Measurements from ENCODE around the gene TBCE. TPM values are rescaled to one million over a fixed set of nuclear protein-coding genes. Genes with fewer than 3 reads are reported as not detected.
"Not testable (repeated sequence)": the region's sequence is repeated elsewhere in the genome, so short reads cannot be mapped to it uniquely, and the experiment has no call there.

Gene TBCE
- total and polyA plus RNA-seq, 9 donors, result 24.9 to 50.0 (median 40.1) TPM

- Histone ChIP-seq H3K27ac (ENCODE audit: low read length) (no peak overlapping the region), H3K36me3 (ENCODE audit: control insufficient read depth, insufficient read depth, low read length) (peaks cover 14% of the 10 kb centered on the region), H3K27me3 (ENCODE audit: control insufficient read depth, insufficient read depth, low read length) (no peaks in the 10 kb centered on the region), H3K4me1 (ENCODE audit: control insufficient read depth, insufficient read depth, low read length) (no peaks in the 10 kb centered on the region), H3K4me3 (ENCODE audit: low read length) (no peak overlapping the region), H3K9me3 (replicated peaks; ENCODE audit: control insufficient read depth, low read depth, low read length) (no peaks in the 10 kb centered on the region)
- no peak for DNase-seq
- WGBS (ENCODE audit: insufficient coverage), result no CpG with 5 or more reads among the region's 5 CpGs
These were observed 23.5 kb upstream of the TBCE start for GRCh38 chr1:235343726-235344125.

GRCh38 chr1:235351441-235351840, 15.8 kb upstream of the TBCE start:
- DNase-seq, result no peak
- H3K27ac ChIP-seq (ENCODE audit: low read length), result no peak overlapping the region
- H3K9me3 ChIP-seq (replicated peaks; ENCODE audit: control insufficient read depth, low read depth, low read length), result no peaks in the 10 kb centered on the region
- no peak overlapping the region for H3K4me3 ChIP-seq (ENCODE audit: low read length)
- no peaks in the 10 kb centered on the region for H3K36me3 ChIP-seq (ENCODE audit: control insufficient read depth, insufficient read depth, low read length)
- H3K4me1 ChIP-seq (ENCODE audit: control insufficient read depth, insufficient read depth, low read length), result no peaks in the 10 kb centered on the region
- no peaks in the 10 kb centered on the region for H3K27me3 ChIP-seq (ENCODE audit: control insufficient read depth, insufficient read depth, low read length)
- 80% methylated on average over 2 of the region's 3 CpGs for WGBS (ENCODE audit: insufficient coverage)

GRCh38 chr1:235351898-235352297, 15.3 kb upstream of the TBCE start:
- 50% methylated on average over 2 of the region's 3 CpGs for whole genome bisulfite sequencing (ENCODE audit: insufficient coverage)
- H3K9me3 ChIP-seq (replicated peaks; ENCODE audit: control insufficient read depth, low read depth, low read length), result no peaks in the 10 kb centered on the region
- H3K4me3 ChIP-seq (ENCODE audit: low read length), result no peak overlapping the region
- no peaks in the 10 kb centered on the region for H3K36me3 ChIP-seq (ENCODE audit: control insufficient read depth, insufficient read depth, low read length)
- DNase-seq, result no peak
- no peaks in the 10 kb centered on the region for H3K27me3 ChIP-seq (ENCODE audit: control insufficient read depth, insufficient read depth, low read length)
- no peaks in the 10 kb centered on the region for H3K4me1 ChIP-seq (ENCODE audit: control insufficient read depth, insufficient read depth, low read length)
- H3K27ac ChIP-seq (ENCODE audit: low read length), result no peak overlapping the region

- no peak for DNase-seq
- no peaks in the 10 kb centered on the region for H3K4me1 ChIP-seq (ENCODE audit: control insufficient read depth, insufficient read depth, low read length)
- H3K36me3 ChIP-seq (ENCODE audit: control insufficient read depth, insufficient read depth, low read length), result no peaks in the 10 kb centered on the region
- H3K9me3 ChIP-seq (replicated peaks; ENCODE audit: control insufficient read depth, low read depth, low read length), result no peaks in the 10 kb centered on the region
- no peak overlapping the region for H3K4me3 ChIP-seq (ENCODE audit: low read length)
- H3K27ac ChIP-seq (ENCODE audit: low read length), result no peak overlapping the region
- H3K27me3 ChIP-seq (ENCODE audit: control insufficient read depth, insufficient read depth, low read length), result no peaks in the 10 kb centered on the region
- 79% methylated on average over 6 of the region's 11 CpGs for WGBS (ENCODE audit: insufficient coverage)
These were observed 9.5 kb upstream of the TBCE start for GRCh38 chr1:235357485-235358373.

- WGBS (ENCODE audit: insufficient coverage), result 93% methylated on average over 2 of the region's 3 CpGs
- Histone ChIP-seq H3K27ac (ENCODE audit: low read length) (no peak overlapping the region), H3K36me3 (ENCODE audit: control insufficient read depth, insufficient read depth, low read length) (no peaks in the 10 kb centered on the region), H3K4me3 (ENCODE audit: low read length) (no peak overlapping the region), H3K4me1 (ENCODE audit: control insufficient read depth, insufficient read depth, low read length) (no peaks in the 10 kb centered on the region), H3K9me3 (replicated peaks; ENCODE audit: control insufficient read depth, low read depth, low read length) (no peaks in the 10 kb centered on the region), H3K27me3 (ENCODE audit: control insufficient read depth, insufficient read depth, low read length) (no peaks in the 10 kb centered on the region)
- DNase-seq, result no peak
These were observed 8.3 kb upstream of the TBCE start for GRCh38 chr1:235358899-235359298.

- not testable (repeated sequence) for H3K9me3 ChIP-seq (replicated peaks; ENCODE audit: control insufficient read depth, low read depth, low read length); H3K36me3 ChIP-seq (ENCODE audit: control insufficient read depth, insufficient read depth, low read length); H3K27me3 ChIP-seq (ENCODE audit: control insufficient read depth, insufficient read depth, low read length); H3K4me3 ChIP-seq (ENCODE audit: low read length); H3K27ac ChIP-seq (ENCODE audit: low read length); DNase-seq; H3K4me1 ChIP-seq (ENCODE audit: control insufficient read depth, insufficient read depth, low read length)
- WGBS (ENCODE audit: insufficient coverage), result 100% methylated on average over 1 of the region's 9 CpGs
These were observed 3.0 kb upstream of the TBCE start for GRCh38 chr1:235364189-235364588.

- H3K9me3 ChIP-seq (replicated peaks; ENCODE audit: control insufficient read depth, low read depth, low read length), result no peaks in the 10 kb centered on the region
- H3K4me1 ChIP-seq (ENCODE audit: control insufficient read depth, insufficient read depth, low read length), result peaks cover 2% of the 10 kb centered on the region
- H3K27ac ChIP-seq (ENCODE audit: low read length), result no peak overlapping the region
- H3K27me3 ChIP-seq (ENCODE audit: control insufficient read depth, insufficient read depth, low read length), result no peaks in the 10 kb centered on the region
- no peak for DNase-seq
- no peak overlapping the region for H3K4me3 ChIP-seq (ENCODE audit: low read length)
- H3K36me3 ChIP-seq (ENCODE audit: control insufficient read depth, insufficient read depth, low read length), result no peaks in the 10 kb centered on the region
- 86% methylated on average over 1 of the region's 5 CpGs for WGBS (ENCODE audit: insufficient coverage)
These were observed 941 bp upstream of the TBCE start for GRCh38 chr1:235366286-235366685.

GRCh38 chr1:235368428-235368827, 1.2 kb downstream of the TBCE start:
- Histone ChIP-seq H3K27me3 (ENCODE audit: control insufficient read depth, insufficient read depth, low read length) (no peaks in the 10 kb centered on the region), H3K27ac (ENCODE audit: low read length) (no peak overlapping the region), H3K36me3 (ENCODE audit: control insufficient read depth, insufficient read depth, low read length) (peaks cover 4% of the 10 kb centered on the region), H3K4me1 (ENCODE audit: control insufficient read depth, insufficient read depth, low read length) (peaks cover 2% of the 10 kb centered on the region), H3K4me3 (ENCODE audit: low read length) (no peak overlapping the region), H3K9me3 (replicated peaks; ENCODE audit: control insufficient read depth, low read depth, low read length) (no peaks in the 10 kb centered on the region)
- WGBS (ENCODE audit: insufficient coverage), result no CpG with 5 or more reads among the region's 5 CpGs
- no peak for DNase-seq

- Histone ChIP-seq H3K4me3 (ENCODE audit: low read length) (no peak overlapping the region), H3K36me3 (ENCODE audit: control insufficient read depth, insufficient read depth, low read length) (peaks cover 4% of the 10 kb centered on the region), H3K9me3 (replicated peaks; ENCODE audit: control insufficient read depth, low read depth, low read length) (no peaks in the 10 kb centered on the region), H3K4me1 (ENCODE audit: control insufficient read depth, insufficient read depth, low read length) (peaks cover 2% of the 10 kb centered on the region), H3K27me3 (ENCODE audit: control insufficient read depth, insufficient read depth, low read length) (no peaks in the 10 kb centered on the region), H3K27ac (ENCODE audit: low read length) (no peak overlapping the region)
- WGBS (ENCODE audit: insufficient coverage), result 94% methylated on average over 4 of the region's 5 CpGs
- no peak for DNase-seq
These were observed 2.6 kb downstream of the TBCE start for GRCh38 chr1:235369802-235370201.

GRCh38 chr1:235375919-235376605, 8.8 kb downstream of the TBCE start:
- 94% methylated on average over 3 of the region's 6 CpGs for WGBS (ENCODE audit: insufficient coverage)
- Histone ChIP-seq H3K27ac (ENCODE audit: low read length) (no peak overlapping the region), H3K27me3 (ENCODE audit: control insufficient read depth, insufficient read depth, low read length) (no peaks in the 10 kb centered on the region), H3K4me1 (ENCODE audit: control insufficient read depth, insufficient read depth, low read length) (no peaks in the 10 kb centered on the region), H3K4me3 (ENCODE audit: low read length) (no peak overlapping the region), H3K36me3 (ENCODE audit: control insufficient read depth, insufficient read depth, low read length) (peaks cover 20% of the 10 kb centered on the region), H3K9me3 (replicated peaks; ENCODE audit: control insufficient read depth, low read depth, low read length) (no peaks in the 10 kb centered on the region)
- no peak for DNase-seq

Measured in muscle of leg (tissue), 11 donors.